Activated T-helper 1 cell treated with anti-CD3 and anti-CD28 coated beads, Interleukin-2, amount 50 U/mL, for 16 hours (primary cell): ENCODE measurements around the gene GGA2.

Source experiments
- DNase-seq, 2 donors: peaks; one replicate each; pipeline ENCODE4 v3.0.0-alpha.2; 2020; ENCODE audit warnings: low read depth in 1 of 2, low spot score in 1 of 2

GGA2 gene

DNA sequence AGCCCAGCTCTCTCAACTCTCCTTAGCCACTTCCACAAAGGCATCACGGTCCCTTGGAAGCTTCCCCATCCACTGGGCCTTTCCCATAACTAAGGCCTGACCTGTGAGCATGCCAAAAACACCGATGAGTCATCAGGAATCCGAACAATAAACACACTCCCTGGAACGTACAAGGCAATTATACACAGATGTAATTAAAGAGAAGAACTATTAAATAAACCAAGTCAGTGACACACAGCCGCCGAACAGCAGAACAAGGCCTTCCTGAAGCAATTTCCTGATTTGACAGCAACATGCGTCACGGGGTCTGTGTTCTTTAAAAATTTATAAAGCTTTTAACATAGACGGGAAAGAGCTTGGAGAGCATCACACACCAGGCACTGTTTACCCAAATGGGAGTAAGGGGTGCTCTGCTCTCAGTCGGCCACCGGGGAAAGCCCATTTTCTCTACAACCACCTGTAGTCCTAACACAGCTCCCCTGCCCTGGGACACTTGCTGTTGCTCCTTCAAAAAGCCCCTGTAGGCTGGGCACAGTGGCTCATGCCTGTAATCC is 86.7 kb downstream of the GGA2 start:
- no peak for DNase-seq

DNA sequence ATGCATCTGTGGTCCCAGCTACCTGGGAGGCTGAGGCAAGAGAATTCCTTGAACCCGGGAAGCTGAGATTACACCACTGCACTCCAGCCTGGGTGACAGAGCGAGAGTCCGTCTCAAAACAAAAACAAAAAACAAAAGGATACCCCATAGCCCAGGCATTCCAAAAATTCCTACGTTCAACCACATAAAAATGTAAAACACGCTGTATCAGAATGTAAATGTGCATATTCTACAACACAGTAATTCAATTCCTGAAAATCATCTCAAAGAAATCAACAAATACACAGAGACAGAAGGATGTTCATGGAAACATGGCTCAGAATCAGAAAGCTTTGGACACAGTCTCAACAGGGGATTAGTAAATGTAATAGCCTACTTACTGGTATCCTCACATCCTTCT is 90.3 kb downstream of the GGA2 start:
- no peak for DNase-seq

DNA sequence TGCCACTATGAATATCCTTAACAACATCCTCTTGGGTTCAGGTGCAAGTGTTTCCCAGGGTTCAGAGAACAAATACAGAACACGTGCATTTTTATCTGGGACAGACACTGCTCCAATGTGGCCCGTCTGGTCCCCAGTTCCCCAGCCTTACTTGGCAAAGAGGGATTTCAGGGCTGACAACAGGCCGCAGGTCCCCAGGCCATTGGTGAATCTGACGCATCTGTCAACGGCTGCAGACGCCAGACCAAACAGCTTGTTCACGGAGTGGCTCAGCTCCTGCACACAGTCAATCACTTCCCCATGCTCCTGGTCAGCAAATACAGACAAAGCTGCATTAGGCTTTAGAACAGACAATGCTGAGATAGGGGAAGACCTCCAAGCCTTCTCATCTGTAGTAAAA is 93.5 kb downstream of the GGA2 start:
- DNase-seq = no peak

DNA sequence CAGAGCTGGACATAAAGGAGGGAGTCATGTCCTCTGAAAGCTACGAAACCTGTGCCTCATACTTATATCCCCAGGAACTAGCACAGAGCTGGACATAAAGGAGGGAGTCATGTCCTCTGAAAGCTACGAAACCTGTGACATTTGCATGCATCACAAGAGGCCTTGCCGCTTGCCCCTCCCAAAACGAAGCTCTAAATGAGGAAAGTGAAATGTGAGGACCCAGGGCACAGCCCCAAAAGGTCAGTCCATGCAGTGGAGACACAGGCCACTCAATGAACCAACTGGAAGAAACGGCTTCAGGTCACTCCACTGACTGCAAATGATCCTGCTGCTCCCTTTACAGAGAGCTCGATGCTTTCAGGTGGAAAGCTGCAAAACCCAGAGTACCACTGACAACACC is 95.6 kb downstream of the GGA2 start:
- no peak for DNase-seq
